Lower leg skin (tissue), 3 donors: ENCODE data around the gene SFT2D1.

Source experiments
- CTCF ChIP-seq, 3 donors: fragments of 450-650 bp; IDR thresholded peaks; one replicate each; pipeline ENCODE4 v1.5.1; 2016; ENCODE audit warnings: antibody characterized with exemption in 3 of 3, mild to moderate bottlenecking in 3 of 3, moderate library complexity in 2 of 3
- POLR2A ChIP-seq, 2 donors: fragments of 450-650 bp; IDR thresholded peaks; one replicate each; pipeline ENCODE4 v1.6.1; 2016 to 2017; ENCODE audit warnings: antibody characterized with exemption in 2 of 2, mild to moderate bottlenecking in 1 of 2, moderate library complexity in 1 of 2

GRCh38 chr6:166379103-166379586 lies 36.8 kb upstream of the SFT2D1 start:
- no peak for TF ChIP-seq CTCF (IDR thresholded peaks at IDR 0.05)
- TF ChIP-seq POLR2A (IDR thresholded peaks at IDR 0.05) = no peak
